HFFc6 (cell line): ENCODE results near the gene LMF1. TPM values are rescaled to one million over a fixed set of nuclear protein-coding genes. Genes with fewer than 3 reads are reported as not detected.

Experiments used
- DNase-seq: peaks from one replicate; pipeline ENCODE4 v3.0.0-alpha.2; 2018
- H3K27ac Mint-ChIP-seq: 2 replicates; pipeline ENCODE4 v1.8.0; 2020; ENCODE audit warnings: mild to moderate bottlenecking, mixed read lengths
- H3K27me3 Mint-ChIP-seq: 2 replicates; pipeline ENCODE4 v1.8.0; 2021; ENCODE audit warnings: mild to moderate bottlenecking, moderate library complexity, mixed read lengths; ENCODE audit not compliant: insufficient read depth
- H3K36me3 Mint-ChIP-seq: 2 replicates; pipeline ENCODE4 v1.8.0; 2021; ENCODE audit warnings: low read depth, mixed read lengths
- H3K4me1 Mint-ChIP-seq: 2 replicates; pipeline ENCODE4 v1.8.0; 2020; ENCODE audit warnings: low read depth, mixed read lengths
- H3K4me3 Mint-ChIP-seq: 2 replicates; pipeline ENCODE4 v1.8.0; 2020; ENCODE audit warnings: mild to moderate bottlenecking, moderate library complexity, mixed read lengths
- H3K9me3 Mint-ChIP-seq: 2 replicates; pipeline ENCODE4 v1.8.0; 2020; ENCODE audit warnings: mild to moderate bottlenecking, mixed read lengths
- CTCF ChIP-seq: fragments of 200-600 bp; sonication (generic); IDR thresholded peaks from 2 replicates; pipeline ENCODE4 v1.5.0; 2021; ENCODE audit warnings: antibody characterized with exemption, mild to moderate bottlenecking
- total RNA-seq, 6 experiments: library from RNA; stranded (reverse); fragmentation: NEBNext Ultra II Directional; extraction: Animal tissue kit (Norgen Biotek cat#: 25700); gene quantifications; 2 replicates in 1 of 6; 3 replicates in 5 of 6; pipeline ENCODE4 v1.2.3, GENCODE V29; 2021

Gene LMF1
- total RNA-seq, 6 experiments from 2014 or later: 10.9 to 19.3 (median 14.2) TPM

GRCh38 chr16:976389-976931 is 5.7 kb upstream of the LMF1 start:
- H3K27ac Mint-ChIP-seq: no peak overlapping the region

GRCh38 chr16:975291-975690 is 4.5 kb upstream of the LMF1 start:
- DNase-seq: no peak
- Mint-ChIP-seq H3K4me1 (no peaks in the 10 kb centered on the region), H3K27ac (no peak overlapping the region), H3K4me3 (no peak overlapping the region), H3K36me3 (no peaks in the 10 kb centered on the region), H3K27me3 (peaks cover 28% of the 10 kb centered on the region), H3K9me3 (peaks cover 4% of the 10 kb centered on the region; the same call in 1 of the 2 replicates)
- TF ChIP-seq CTCF: no peak

More at GRCh38 chr16:976389-976931, 5.7 kb upstream of the LMF1 start:
- Mint-ChIP-seq H3K9me3 (peaks cover 3% of the 10 kb centered on the region; the same call in 1 of the 2 replicates), H3K27me3 (peaks cover 28% of the 10 kb centered on the region), H3K4me3 (no peak overlapping the region), H3K4me1 (no peaks in the 10 kb centered on the region), H3K36me3 (no peaks in the 10 kb centered on the region)
- TF ChIP-seq CTCF: no peak
- DNase-seq: no peak

- DNase-seq: no peak
- Mint-ChIP-seq H3K4me1 (no peaks in the 10 kb centered on the region), H3K27ac (no peak overlapping the region), H3K4me3 (no peak overlapping the region), H3K27me3 (peaks cover 28% of the 10 kb centered on the region), H3K9me3 (peaks cover 4% of the 10 kb centered on the region; the same call in 1 of the 2 replicates), H3K36me3 (no peaks in the 10 kb centered on the region)
- no peak for TF ChIP-seq CTCF
These were observed 4.0 kb upstream of the LMF1 start for GRCh38 chr16:974611-975261.

- no peak overlapping the region for H3K4me3 Mint-ChIP-seq
- H3K36me3 Mint-ChIP-seq: no peaks in the 10 kb centered on the region
- no peak overlapping the region for H3K27ac Mint-ChIP-seq
- H3K4me1 Mint-ChIP-seq: no peaks in the 10 kb centered on the region
- no peak for TF ChIP-seq CTCF
- peaks cover 28% of the 10 kb centered on the region for H3K27me3 Mint-ChIP-seq
- no peak for DNase-seq
- peaks cover 4% of the 10 kb centered on the region; the same call in 1 of the 2 replicates for H3K9me3 Mint-ChIP-seq
These were observed 3.3 kb upstream of the LMF1 start for GRCh38 chr16:974001-974601.

- Mint-ChIP-seq H3K4me3 (no peak overlapping the region), H3K27ac (no peak overlapping the region), H3K27me3 (peaks cover 27% of the 10 kb centered on the region), H3K36me3 (peaks cover 5% of the 10 kb centered on the region; the same call in 1 of the 2 replicates), H3K4me1 (peaks cover 5% of the 10 kb centered on the region; the same call in 1 of the 2 replicates), H3K9me3 (peaks cover 4% of the 10 kb centered on the region; the same call in 1 of the 2 replicates)
- TF ChIP-seq CTCF: no peak
- DNase-seq: no peak
These were observed 2.6 kb upstream of the LMF1 start for GRCh38 chr16:973366-973765.
